ENCODE data around the gene ALLC. TPM values are rescaled to one million over a fixed set of nuclear protein-coding genes. Genes with fewer than 3 reads are reported as not detected.

ALLC gene
- total RNA-seq, 4 donors from 2014 or later, result not detected

GRCh38 chr2:3730646-3731045 lies 72.6 kb downstream of the ALLC start:
- H3K4me1 ChIP-seq, result peaks cover 0 to 4% (median 2%) of the 10 kb centered on the region in 4 donors
- H3K27ac ChIP-seq, result no peak overlapping the region
- no peak overlapping the region for H3K4me3 ChIP-seq
- no peak for TF ChIP-seq POLR2A (IDR thresholded peaks at IDR 0.05)
- no peak for TF ChIP-seq EP300 (IDR thresholded peaks at IDR 0.05; ENCODE audit: low read depth)
- TF ChIP-seq POLR2AphosphoS5 (IDR thresholded peaks at IDR 0.05), result no peak
- TF ChIP-seq CTCF (IDR thresholded peaks at IDR 0.05), result no peak
- in situ Hi-C loops (cut with MboI; ENCODE audit: low pct_ligation_motif_present in 1 of 4, low pct_unique_long_range_greater_than_20kb in 1 of 4, low sequenced_read_pairs in 3 of 4), result no loop called here
- intact Hi-C loops (cut with DNase I; ENCODE audit: low total_unique reads), result no loop called here
- no peak for DNase-seq
- WGBS, 2 donors (ENCODE audit: low coverage in 1 of 2), result 77% methylated on average over 8 of the region's 8 CpGs; no CpG with 5 or more reads in 1 of the 2 donors
- H3K36me3 ChIP-seq, result no peaks in the 10 kb centered on the region
- H3K9me3 ChIP-seq, result no peaks in the 10 kb centered on the region
- no peaks in the 10 kb centered on the region for H3K27me3 ChIP-seq

GRCh38 chr2:3731829-3732228 lies 73.8 kb downstream of the ALLC start:
- Histone ChIP-seq H3K4me1 (peaks cover 0 to 4% (median 2%) of the 10 kb centered on the region in 4 donors), H3K27ac (no peak overlapping the region), H3K9me3 (no peaks in the 10 kb centered on the region), H3K4me3 (no peak overlapping the region), H3K36me3 (no peaks in the 10 kb centered on the region), H3K27me3 (no peaks in the 10 kb centered on the region)
- no peak for TF ChIP-seq POLR2AphosphoS5 (IDR thresholded peaks at IDR 0.05)
- no peak for TF ChIP-seq POLR2A (IDR thresholded peaks at IDR 0.05)
- TF ChIP-seq CTCF (IDR thresholded peaks at IDR 0.05), result no peak
- no peak for TF ChIP-seq EP300 (IDR thresholded peaks at IDR 0.05; ENCODE audit: low read depth)
- intact Hi-C loops (cut with DNase I; ENCODE audit: low total_unique reads) (no loop called here), in situ Hi-C loops (cut with MboI; ENCODE audit: low pct_ligation_motif_present in 1 of 4, low pct_unique_long_range_greater_than_20kb in 1 of 4, low sequenced_read_pairs in 3 of 4) (no loop called here)
- 94% methylated on average over 7 of the region's 7 CpGs; no CpG with 5 or more reads in 1 of the 2 donors for WGBS, 2 donors (ENCODE audit: low coverage in 1 of 2)
- DNase-seq, result no peak

GRCh38 chr2:3736112-3736511 lies 78.1 kb downstream of the ALLC start:
- intact Hi-C loops (cut with DNase I; ENCODE audit: low total_unique reads), result no loop called here
- in situ Hi-C loops (cut with MboI; ENCODE audit: low pct_ligation_motif_present in 1 of 4, low pct_unique_long_range_greater_than_20kb in 1 of 4, low sequenced_read_pairs in 3 of 4), result no loop called here
- H3K36me3 ChIP-seq, result no peaks in the 10 kb centered on the region
- H3K4me3 ChIP-seq, result no peak overlapping the region
- WGBS, 2 donors (ENCODE audit: low coverage in 1 of 2), result 79 to 85% methylated on average over 2 to 7 of the region's 7 CpGs
- no peaks in the 10 kb centered on the region for H3K9me3 ChIP-seq
- no peak for TF ChIP-seq POLR2A (IDR thresholded peaks at IDR 0.05)
- TF ChIP-seq CTCF (IDR thresholded peaks at IDR 0.05), result no peak
- TF ChIP-seq POLR2AphosphoS5 (IDR thresholded peaks at IDR 0.05), result no peak
- TF ChIP-seq EP300 (IDR thresholded peaks at IDR 0.05; ENCODE audit: low read depth), result no peak
- H3K27ac ChIP-seq, result no peak overlapping the region
- H3K4me1 ChIP-seq, result no peaks in the 10 kb centered on the region
- no peak for DNase-seq
- no peaks in the 10 kb centered on the region for H3K27me3 ChIP-seq

- in situ Hi-C loops (cut with MboI; ENCODE audit: low pct_ligation_motif_present in 1 of 4, low pct_unique_long_range_greater_than_20kb in 1 of 4, low sequenced_read_pairs in 3 of 4), result no loop called here
- Histone ChIP-seq H3K4me1 (no peaks in the 10 kb centered on the region), H3K36me3 (no peaks in the 10 kb centered on the region), H3K27ac (no peak overlapping the region), H3K27me3 (no peaks in the 10 kb centered on the region), H3K9me3 (no peaks in the 10 kb centered on the region), H3K4me3 (no peak overlapping the region)
- intact Hi-C loops (cut with DNase I; ENCODE audit: low total_unique reads), result no loop called here
- no peak for DNase-seq
- 25 to 64% methylated on average over 3 to 9 of the region's 9 CpGs for WGBS, 2 donors (ENCODE audit: low coverage in 1 of 2)
- TF ChIP-seq POLR2A (IDR thresholded peaks at IDR 0.05), result no peak
- no peak for TF ChIP-seq CTCF (IDR thresholded peaks at IDR 0.05)
Observed at GRCh38 chr2:3737128-3737527, 79.1 kb downstream of the ALLC start.

Data from transverse colon (tissue), 4 donors.